H1 (cell line): ENCODE results near the gene IGFBP3. TPM values are rescaled to one million over a fixed set of nuclear protein-coding genes. Genes with fewer than 3 reads are reported as not detected.

Experiments used
- CTCF ChIA-PET: fragments of 300-600 bp; sonication (Branson Sonifier 250); formaldehyde crosslinking; loops from one replicate; lab custom pipeline; 2021; ENCODE audit not compliant: partially characterized antibody; lab: Charles Lee
- POLR2A ChIA-PET: fragments of 300-600 bp; sonication (Branson Sonifier 250); formaldehyde crosslinking; loops from one replicate; lab custom pipeline; 2021; ENCODE audit warnings: inconsistent platforms; ENCODE audit not compliant: partially characterized antibody; lab: Charles Lee
- DNase-seq, 2 experiments: peaks; one replicate each; pipeline versions ENCODE4 v3.0.0 to v3.0.0-alpha.2; 2010 to 2022; ENCODE audit warnings: low spot score in 2 of 2, low read depth in 1 of 2, mixed read lengths in 1 of 2
- FAIRE-seq: peaks from 2 replicates; lab custom pipeline; 2011; peaks lifted over from hg19 to GRCh38; lab: Jason Lieb, UNC
- H2AFZ ChIP-seq: 2 replicates; pipeline ENCODE4 v1.8.1; 2012; ENCODE audit warnings: low read length, inconsistent platforms
- H2AK5ac ChIP-seq: 2 replicates; pipeline ENCODE4 v1.6.1; 2013; ENCODE audit warnings: low read depth, low read length
- H2BK120ac ChIP-seq: replicated peaks from 2 replicates; pipeline ENCODE3; 2013; ENCODE audit warnings: low read depth, low read length, inconsistent platforms
- H2BK12ac ChIP-seq: 2 replicates; pipeline ENCODE4 v1.6.1; 2013; ENCODE audit warnings: low read depth, low read length
- H2BK15ac ChIP-seq: 2 replicates; pipeline ENCODE4 v1.6.1; 2013; ENCODE audit warnings: low read length
- H2BK20ac ChIP-seq: 2 replicates; pipeline ENCODE4 v1.6.1; 2013; ENCODE audit warnings: low read length
- H2BK5ac ChIP-seq: 2 replicates; pipeline ENCODE4 v1.6.1; 2013; ENCODE audit warnings: low read depth, low read length
- H3K14ac ChIP-seq: 2 replicates; pipeline ENCODE4 v1.6.1; 2013; ENCODE audit warnings: inconsistent platforms; ENCODE audit not compliant: insufficient read length
- H3K18ac ChIP-seq: 2 replicates; pipeline ENCODE4 v1.6.1; 2013; ENCODE audit warnings: low read length; ENCODE audit errors: extremely low read depth
- H3K23ac ChIP-seq: 2 replicates; pipeline ENCODE4 v1.6.1; 2013; ENCODE audit warnings: inconsistent platforms; ENCODE audit not compliant: insufficient read length
- H3K23me2 ChIP-seq: 2 replicates; pipeline ENCODE4 v1.6.1; 2013; ENCODE audit warnings: low read depth, low read length
- H3K27ac ChIP-seq: 2 replicates; pipeline ENCODE4 v1.6.1; 2011; ENCODE audit warnings: low read depth, low read length, inconsistent platforms
- H3K27me3 ChIP-seq, 4 experiments: replicated peaks in 1 of 4; 1 replicate in 1 of 4; 2 replicates in 3 of 4; pipeline versions ENCODE4 v1.6.1 to v1.8.1; 2011 to 2013; ENCODE audit warnings: low read length in 3 of 4, mild to moderate bottlenecking in 3 of 4, inconsistent platforms in 2 of 4, mixed read lengths in 2 of 4, moderate library complexity in 1 of 4; ENCODE audit not compliant: control insufficient read depth in 3 of 4, insufficient read depth in 3 of 4; ENCODE audit errors: extremely low read depth in 1 of 4
- H3K36me3 ChIP-seq, 4 experiments: 2 replicates each; pipeline versions ENCODE4 v1.6.1 to v1.8.1; 2011 to 2013; ENCODE audit warnings: mild to moderate bottlenecking in 4 of 4, low read length in 3 of 4, moderate library complexity in 2 of 4, control low read depth in 1 of 4, inconsistent platforms in 1 of 4; ENCODE audit not compliant: insufficient read depth in 4 of 4, control insufficient read depth in 2 of 4
- H3K4ac ChIP-seq: replicated peaks from 2 replicates; pipeline ENCODE3; 2013; ENCODE audit warnings: low read length, low read depth, mixed read lengths, inconsistent platforms; ENCODE audit not compliant: insufficient read length
- H3K4me1 ChIP-seq, 4 experiments: replicated peaks in 1 of 4; 1 replicate in 1 of 4; 2 replicates in 3 of 4; pipeline versions ENCODE4 v1.6.1 to v1.8.1; 2011 to 2013; ENCODE audit warnings: low read length in 3 of 4, inconsistent platforms in 2 of 4, mixed read lengths in 1 of 4; ENCODE audit not compliant: insufficient read depth in 4 of 4, control insufficient read depth in 3 of 4
- H3K4me2 ChIP-seq, 2 experiments: 2 replicates each; pipeline versions ENCODE4 v1.6.1 to v1.8.1; 2011 to 2013; ENCODE audit warnings: low read depth in 2 of 2, low read length in 2 of 2, control low read depth in 1 of 2, inconsistent platforms in 1 of 2, mild to moderate bottlenecking in 1 of 2; ENCODE audit not compliant: insufficient read depth in 1 of 2
- H3K4me3 ChIP-seq, 4 experiments: fragments of 200-600, 300-600 bp in 1 of 4; sonication (generic), shearing (Covaris generic), sonication (Bioruptor Twin) in 1 of 4; 2 replicates each; pipeline versions ENCODE4 v1.5.1 to v1.8.1; 2011 to 2016; ENCODE audit warnings: low read length in 4 of 4, low read depth in 3 of 4, control low read depth in 2 of 4, inconsistent platforms in 2 of 4, mild to moderate bottlenecking in 2 of 4, mixed read lengths in 1 of 4, moderate library complexity in 1 of 4; ENCODE audit not compliant: insufficient read depth in 2 of 4; ENCODE audit errors: extremely low read depth in 1 of 4
- H3K56ac ChIP-seq: replicated peaks from 2 replicates; pipeline ENCODE3; 2013; ENCODE audit warnings: low read depth, mild to moderate bottlenecking, mixed read lengths, low read length, inconsistent platforms; ENCODE audit not compliant: insufficient read length
- H3K79me1 ChIP-seq: 2 replicates; pipeline ENCODE4 v1.6.1; 2013; ENCODE audit warnings: low read depth, low read length, control low read depth
- H3K79me2 ChIP-seq, 2 experiments: 2 replicates each; pipeline versions ENCODE4 v1.6.1 to v1.8.1; 2012 to 2013; ENCODE audit warnings: low read length in 2 of 2, mild to moderate bottlenecking in 2 of 2, inconsistent platforms in 1 of 2; ENCODE audit not compliant: insufficient read depth in 2 of 2, control insufficient read depth in 1 of 2
- H3K9ac ChIP-seq, 4 experiments: replicated peaks in 1 of 4; 1 replicate in 1 of 4; 2 replicates in 3 of 4; pipeline versions ENCODE4 v1.6.1 to v1.8.1; 2011 to 2013; ENCODE audit warnings: low read depth in 3 of 4, low read length in 3 of 4, control low read depth in 2 of 4, mild to moderate bottlenecking in 2 of 4, moderate library complexity in 2 of 4, inconsistent platforms in 1 of 4; ENCODE audit errors: extremely low read depth in 1 of 4
- H3K9me3 ChIP-seq, 2 experiments: 2 replicates each; pipeline versions ENCODE4 v1.6.1 to v1.8.1; 2012 to 2013; ENCODE audit warnings: mild to moderate bottlenecking in 2 of 2, moderate library complexity in 2 of 2, control low read depth in 1 of 2, inconsistent platforms in 1 of 2, low read depth in 1 of 2, low read length in 1 of 2, mixed read lengths in 1 of 2; ENCODE audit not compliant: insufficient read depth in 2 of 2
- H4K20me1 ChIP-seq, 2 experiments: replicated peaks in 1 of 2; 2 replicates each; pipeline versions ENCODE3 to v1.8.1; 2011 to 2013; ENCODE audit warnings: inconsistent platforms in 2 of 2, low read length in 2 of 2, mild to moderate bottlenecking in 1 of 2; ENCODE audit not compliant: insufficient read depth in 2 of 2, control insufficient read depth in 1 of 2
- H4K5ac ChIP-seq: 2 replicates; pipeline ENCODE4 v1.6.1; 2013; ENCODE audit warnings: low read length, low read depth, mixed read lengths, inconsistent platforms; ENCODE audit not compliant: insufficient read length
- H4K8ac ChIP-seq: 2 replicates; pipeline ENCODE4 v1.8.0; 2013; ENCODE audit warnings: mild to moderate bottlenecking, moderate library complexity, low read length, inconsistent platforms; ENCODE audit not compliant: insufficient read depth; ENCODE audit errors: extremely low read depth
- H4K91ac ChIP-seq: replicated peaks from 2 replicates; pipeline ENCODE3; 2013; ENCODE audit warnings: low read length, mixed read lengths, inconsistent platforms; ENCODE audit not compliant: insufficient read length
- ASH2L ChIP-seq: fragments of 200-600, 300-600 bp; sonication (generic); IDR thresholded peaks from one replicate; pipeline ENCODE4 v1.7.1; 2017; ENCODE audit warnings: low read length
- BACH1 ChIP-seq: IDR thresholded peaks from 2 replicates; pipeline ENCODE4 v1.6.1; 2012; ENCODE audit warnings: low read length, improper control_type of control experiment
- BCL11A ChIP-seq, 2 experiments: IDR thresholded peaks; one replicate each; pipeline ENCODE4 v1.6.1; 2011; ENCODE audit warnings: low read depth in 2 of 2, low read length in 2 of 2, mild to moderate bottlenecking in 2 of 2
- CREB1 ChIP-seq: IDR thresholded peaks from 2 replicates; pipeline ENCODE4 v1.6.1; 2012; ENCODE audit warnings: inconsistent platforms
- EGR1 ChIP-seq: IDR thresholded peaks from 2 replicates; pipeline ENCODE4 v1.6.1; 2011; ENCODE audit warnings: low read depth, low read length, borderline replicate concordance
- JUN ChIP-seq: IDR thresholded peaks from 2 replicates; pipeline ENCODE4 v1.6.1; 2011; ENCODE audit warnings: low read depth, mild to moderate bottlenecking, improper control_type of control experiment, low read length
- NRF1 ChIP-seq: IDR thresholded peaks from 2 replicates; pipeline ENCODE4 v1.6.1; 2011; ENCODE audit warnings: mild to moderate bottlenecking, low read depth, low read length, improper control_type of control experiment
- RXRA ChIP-seq: IDR thresholded peaks from 2 replicates; pipeline ENCODE4 v1.6.1; 2011; ENCODE audit warnings: low read depth, mild to moderate bottlenecking, low read length, moderate library complexity; ENCODE audit not compliant: insufficient read depth
- SP2 ChIP-seq: IDR thresholded peaks from 2 replicates; pipeline ENCODE4 v1.6.1; 2012; ENCODE audit warnings: mild to moderate bottlenecking, low read length, inconsistent platforms
- TAF7 ChIP-seq: optimal IDR thresholded peaks from 2 replicates; pipeline ENCODE3; 2011; ENCODE audit warnings: low read depth, mild to moderate bottlenecking, inconsistent platforms, low read length, moderate library complexity, borderline replicate concordance
- ZNF274 ChIP-seq: IDR thresholded peaks from 2 replicates; pipeline ENCODE4 v1.7.0; 2012; ENCODE audit warnings: low read length, borderline replicate concordance; ENCODE audit errors: extremely low read depth
- WGBS, 2 experiments: shearing (Covaris generic) in 1 of 2; methylation state at CpG; one replicate each; pipeline versions ENCODE4 v1.1.6 to v1.1.7; 2013 to 2015; ENCODE audit warnings: low lambda C conversion rate in 2 of 2, mixed read lengths in 2 of 2, inconsistent platforms in 1 of 2, low coverage in 1 of 2, missing lambda C conversion rate in 1 of 2; ENCODE audit not compliant: insufficient replicate concordance in 2 of 2, insufficient coverage in 1 of 2, insufficient read length in 1 of 2; ENCODE audit errors: extremely low coverage in 1 of 2, missing lambda C conversion rate in 1 of 2; 5-methylcytosine and 5-hydroxymethylcytosine counted together
- polyA plus RNA-seq, 7 experiments: library from polyadenylated mRNA; depleted of rRNA in 3 of 7; stranded (reverse) in 5 of 7; unstranded in 2 of 7; fragments of >200 nt in 5 of 7; fragments of 200-250 nt in 2 of 7; gene quantifications; 1 replicate in 5 of 7; 2 replicates in 1 of 7; 4 replicates in 1 of 7; pipeline versions ENCODE4 v1.2.1 to v1.2.3, GENCODE V29; 2011 to 2013; ENCODE audit warnings: missing spikeins in 2 of 7, mixed read lengths in 2 of 7
- total RNA-seq: library from RNA; stranded (reverse); fragmentation: NEBNext Ultra II Directional; extraction: Animal tissue kit (Norgen Biotek cat#: 25700); gene quantifications from 2 replicates; pipeline ENCODE4 v1.2.1, GENCODE V29; 2021
- TF ChIP-seq, protein P1 (sequence below), 3 experiments: IDR thresholded peaks; 1 replicate in 2 of 3; 2 replicates in 1 of 3; pipeline versions ENCODE4 v1.5.1 to v1.6.1; 2011; ENCODE audit warnings: low read length in 3 of 3, mild to moderate bottlenecking in 3 of 3, inconsistent platforms in 2 of 3, low read depth in 1 of 3, moderate library complexity in 1 of 3; ENCODE audit not compliant: insufficient read depth in 1 of 3; ENCODE audit errors: control extremely low read depth in 1 of 3

Gene IGFBP3
- total and polyA plus RNA-seq, 2 of the 8 experiments (the other 6 are each of a cell fraction or from before 2014, with no cell fraction given): 5.5 to 12.1 TPM

DNA sequence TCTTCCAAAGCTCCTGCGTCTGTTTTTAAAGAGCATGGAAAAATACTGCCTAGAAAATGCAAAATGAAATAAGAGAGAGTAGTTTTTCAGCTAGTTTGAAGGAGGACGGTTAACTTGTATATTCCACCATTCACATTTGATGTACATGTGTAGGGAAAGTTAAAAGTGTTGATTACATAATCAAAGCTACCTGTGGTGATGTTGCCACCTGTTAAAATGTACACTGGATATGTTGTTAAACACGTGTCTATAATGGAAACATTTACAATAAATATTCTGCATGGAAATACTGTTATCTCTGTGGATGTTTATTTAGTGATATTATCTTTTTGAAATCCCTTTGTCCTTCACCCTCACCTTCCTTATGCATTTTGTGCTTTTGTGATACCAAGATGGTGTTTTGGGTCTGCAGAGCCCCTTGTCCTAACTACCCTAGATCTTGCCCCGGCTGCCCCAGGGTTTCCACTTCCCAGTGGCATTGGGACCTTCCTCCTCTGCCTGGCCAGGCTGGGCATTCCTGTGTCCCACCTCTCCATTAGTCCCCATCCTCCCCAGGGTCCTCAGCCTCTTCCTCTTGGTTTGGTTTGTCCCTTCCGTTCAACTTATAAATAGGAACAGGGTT, 27.6 kb downstream of the IGFBP3 start:
- Histone ChIP-seq H3K36me3 (no peaks in the 10 kb centered on the region), H3K9me3 (no peaks in the 10 kb centered on the region), H3K23me2 (peaks cover 7% of the 10 kb centered on the region; the same call in 1 of the 2 replicates), H3K79me2 (no peaks in the 10 kb centered on the region), H3K14ac (no peak overlapping the region), H3K23ac (no peak overlapping the region), H3K9ac (no peak overlapping the region), H4K91ac (no peak overlapping the region), H2BK15ac (no peak overlapping the region), H2AFZ (no peak overlapping the region), H2BK20ac (no peak overlapping the region), H4K5ac (no peak overlapping the region), H3K27me3 (peaks cover 14 to 24% (median 21%) of the 10 kb centered on the region in 4 experiments), H3K27ac (no peak overlapping the region), H3K79me1 (no peaks in the 10 kb centered on the region), H2BK120ac (no peak overlapping the region), H3K4me2 (no peak overlapping the region), H2AK5ac (no peak overlapping the region), H3K4me3 (no peak overlapping the region), H2BK12ac (no peak overlapping the region), H3K4me1 (peaks cover 0 to 11% (median 4%) of the 10 kb centered on the region in 4 experiments), H4K8ac (no peak overlapping the region), H3K18ac (no peak overlapping the region), H2BK5ac (no peak overlapping the region), H4K20me1 (no peaks in the 10 kb centered on the region), H3K56ac (no peak overlapping the region), H3K4ac (no peak overlapping the region)
- DNase-seq (no peak), FAIRE-seq (no peak)
- WGBS, 2 experiments: 79% methylated on average over 5 of the region's 5 CpGs; no CpG with 5 or more reads in 1 of the 2 experiments
- ChIA-PET POLR2A (no interaction called here), CTCF (interaction anchor here (1.1 to 3.1 kb wide), 9 partner anchors 9 to 1287 kb away, joined by 3 to 20 read pairs (median 8); partner anchors contain the start of gene CCDC201)
- TF ChIP-seq ZNF274 (no peak), BACH1 (no peak), JUN (no peak), SP2 (no peak), NRF1 (no peak), ASH2L (no peak), RXRA (no peak), CREB1 (no peak), TAF7 (no peak), BCL11A (IDR thresholded peaks at IDR 0.05; ENCODE audit: low read depth in 2 of 2, low read length in 2 of 2) (no peak), EGR1 (no peak)
- TF ChIP-seq, protein P1, sequence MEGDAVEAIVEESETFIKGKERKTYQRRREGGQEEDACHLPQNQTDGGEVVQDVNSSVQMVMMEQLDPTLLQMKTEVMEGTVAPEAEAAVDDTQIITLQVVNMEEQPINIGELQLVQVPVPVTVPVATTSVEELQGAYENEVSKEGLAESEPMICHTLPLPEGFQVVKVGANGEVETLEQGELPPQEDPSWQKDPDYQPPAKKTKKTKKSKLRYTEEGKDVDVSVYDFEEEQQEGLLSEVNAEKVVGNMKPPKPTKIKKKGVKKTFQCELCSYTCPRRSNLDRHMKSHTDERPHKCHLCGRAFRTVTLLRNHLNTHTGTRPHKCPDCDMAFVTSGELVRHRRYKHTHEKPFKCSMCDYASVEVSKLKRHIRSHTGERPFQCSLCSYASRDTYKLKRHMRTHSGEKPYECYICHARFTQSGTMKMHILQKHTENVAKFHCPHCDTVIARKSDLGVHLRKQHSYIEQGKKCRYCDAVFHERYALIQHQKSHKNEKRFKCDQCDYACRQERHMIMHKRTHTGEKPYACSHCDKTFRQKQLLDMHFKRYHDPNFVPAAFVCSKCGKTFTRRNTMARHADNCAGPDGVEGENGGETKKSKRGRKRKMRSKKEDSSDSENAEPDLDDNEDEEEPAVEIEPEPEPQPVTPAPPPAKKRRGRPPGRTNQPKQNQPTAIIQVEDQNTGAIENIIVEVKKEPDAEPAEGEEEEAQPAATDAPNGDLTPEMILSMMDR (IDR thresholded peaks at IDR 0.05; ENCODE audit: control extremely low read depth in 1 of 3, insufficient read depth in 1 of 3, low read depth in 1 of 3, low read length in 3 of 3): no peak
